OCI-LY7 (cell line): Measurements from ENCODE around the gene PRSS27. TPM values are rescaled to one million over a fixed set of nuclear protein-coding genes. Genes with fewer than 3 reads are reported as not detected.
"Not testable (repeated sequence)": the region's sequence is repeated elsewhere in the genome, so short reads cannot be mapped to it uniquely, and the experiment has no call there.

ENCODE experiments used
- BruUV-seq: library from RNA; stranded (reverse); fragments of 400-500 nt; replicated peaks from 2 replicates; lab custom pipeline; 2021; lab: Mats Ljungman, UMichigan
- CTCF ChIA-PET: fragments of 300-600 bp; sonication (Branson Sonifier 250); formaldehyde crosslinking; loops from one replicate; lab custom pipeline; 2022; ENCODE audit warnings: antibody characterized with exemption; ENCODE audit not compliant: unreplicated experiment; lab: Charles Lee
- POLR2A ChIA-PET: fragments of 300-600 bp; sonication (Branson Sonifier 250); formaldehyde crosslinking; loops from one replicate; lab custom pipeline; 2022; ENCODE audit warnings: antibody characterized with exemption; lab: Charles Lee
- DNase-seq: peaks from one replicate; pipeline ENCODE4 v3.0.0-alpha.2; 2015; ENCODE audit warnings: low spot score
- H2AFZ ChIP-seq: fragments of 200-600 bp; sonication (generic), shearing (Covaris generic); 2 replicates; pipeline ENCODE4 v1.6.1; 2014; ENCODE audit warnings: mild to moderate bottlenecking, antibody characterized with exemption, low read length, moderate library complexity
- H3K27ac ChIP-seq: fragments of 200-600 bp; sonication (generic); 2 replicates; pipeline ENCODE4 v1.5.1; 2014; ENCODE audit warnings: mixed run types, low read depth, mild to moderate bottlenecking, moderate library complexity, low read length, inconsistent platforms; ENCODE audit not compliant: poor library complexity, severe bottlenecking
- H3K36me3 ChIP-seq: fragments of 200-600 bp; sonication (generic); 2 replicates; pipeline ENCODE4 v1.6.1; 2014; ENCODE audit warnings: mild to moderate bottlenecking, antibody characterized with exemption, low read length, moderate library complexity, mixed read lengths; ENCODE audit not compliant: insufficient read depth
- H3K4me1 ChIP-seq: fragments of 200-600 bp; sonication (generic); 2 replicates; pipeline ENCODE4 v1.5.1; 2014; ENCODE audit warnings: mild to moderate bottlenecking, low read length; ENCODE audit not compliant: insufficient read depth, poor library complexity, severe bottlenecking
- H3K4me2 ChIP-seq: fragments of 200-600 bp; sonication (generic); 2 replicates; pipeline ENCODE4 v1.6.1; 2014; ENCODE audit warnings: mild to moderate bottlenecking, low read length
- H3K4me3 ChIP-seq: fragments of 200-600 bp; sonication (generic); 2 replicates; pipeline ENCODE4 v1.5.1; 2014; ENCODE audit warnings: mild to moderate bottlenecking, low read depth, low read length; ENCODE audit not compliant: poor library complexity, severe bottlenecking
- H3K79me2 ChIP-seq: fragments of 200-600 bp; sonication (generic); 2 replicates; pipeline ENCODE4 v1.6.1; 2016; ENCODE audit warnings: low read depth, mild to moderate bottlenecking, low read length, moderate library complexity, mixed read lengths; ENCODE audit not compliant: insufficient read depth
- H3K9me2 ChIP-seq: fragments of 200-600 bp; sonication (generic); 2 replicates; pipeline ENCODE4 v1.6.1; 2016; ENCODE audit warnings: mild to moderate bottlenecking, low read length, mixed read lengths; ENCODE audit not compliant: insufficient read depth
- H3K9me3 ChIP-seq: fragments of 200-600 bp; sonication (generic); 2 replicates; pipeline ENCODE4 v1.6.1; 2014; ENCODE audit warnings: mild to moderate bottlenecking, mixed run types, low read length, mixed read lengths
- H4K20me1 ChIP-seq: fragments of 200-600 bp; sonication (generic); 2 replicates; pipeline ENCODE4 v1.6.1; 2014; ENCODE audit warnings: mild to moderate bottlenecking, antibody characterized with exemption, low read length, moderate library complexity, mixed read lengths; ENCODE audit not compliant: insufficient read depth
- EZH2phosphoT487 ChIP-seq: fragments of 200-600 bp; sonication (generic); IDR thresholded peaks from 2 replicates; pipeline ENCODE4 v1.6.1; 2018; ENCODE audit warnings: low read depth, borderline replicate concordance, mild to moderate bottlenecking, mixed run types, antibody characterized with exemption, low read length, moderate library complexity, mixed read lengths
- intact Hi-C: fragments of 100-400 bp; cut with micrococcal nuclease; formaldehyde crosslinking; loops from one replicate; pipeline ENCODE4 v1.10.0; 2022; ENCODE audit not compliant: unreplicated experiment
- total RNA-seq, 2 experiments: library from RNA; depleted of rRNA in 1 of 2; stranded (reverse); fragments of >200 nt in 1 of 2; shearing (Covaris generic) in 1 of 2; gene quantifications; 2 replicates each; pipeline ENCODE4 v1.2.3, GENCODE V29; 2014 to 2022
- TF ChIP-seq, protein P1 (sequence below): fragments of 200-600 bp; sonication (generic); conservative IDR thresholded peaks from 2 replicates; pipeline ENCODE4 v1.5.1; 2014; ENCODE audit warnings: mild to moderate bottlenecking, antibody characterized with exemption, low read length, moderate library complexity, mixed read lengths

PRSS27 gene
- total RNA-seq, 2 experiments from 2014 or later = 2.7 to 7.7 TPM

DNA sequence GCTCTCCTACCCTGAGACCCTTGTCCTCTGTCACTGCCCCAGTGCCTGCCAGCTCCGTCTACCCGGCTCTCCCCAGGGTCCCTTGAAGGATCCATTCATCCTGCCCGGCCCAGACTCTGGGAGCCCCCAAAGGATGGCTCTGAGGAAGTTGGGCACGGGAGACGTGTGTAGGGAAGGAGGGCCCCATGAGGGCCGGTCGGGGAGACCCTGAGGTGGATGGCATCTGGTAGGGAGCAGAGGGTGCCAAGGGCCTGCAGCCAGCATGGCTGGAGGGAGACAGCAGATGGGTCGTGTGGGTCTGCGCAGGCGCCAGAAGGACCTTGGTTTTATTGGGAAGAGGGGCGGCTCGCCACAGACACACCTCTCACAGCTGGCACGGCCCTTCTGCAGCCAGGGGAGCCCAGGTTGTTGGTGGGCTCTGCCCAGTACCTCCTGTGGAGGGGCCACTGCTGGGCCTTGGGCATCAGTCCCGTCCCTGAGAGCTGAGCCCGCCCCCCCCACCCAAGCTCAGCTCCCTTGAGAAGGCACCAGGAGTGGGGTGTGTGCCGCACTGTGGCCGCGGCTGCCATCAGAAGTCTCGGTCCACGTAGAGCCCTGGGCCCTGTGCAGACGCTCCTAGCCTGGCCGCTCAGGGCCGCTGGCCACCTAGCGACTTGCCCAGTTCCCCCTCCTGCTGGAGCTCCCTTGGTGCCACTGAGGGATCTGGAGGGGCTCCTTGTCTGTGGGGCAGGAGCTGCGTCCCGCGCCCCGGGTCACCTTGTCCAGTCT, 21.7 kb downstream of the PRSS27 start:
- peaks cover 30% of the 10 kb centered on the region for H3K36me3 ChIP-seq
- TF ChIP-seq EZH2phosphoT487 = no peak
- TF ChIP-seq, protein P1, sequence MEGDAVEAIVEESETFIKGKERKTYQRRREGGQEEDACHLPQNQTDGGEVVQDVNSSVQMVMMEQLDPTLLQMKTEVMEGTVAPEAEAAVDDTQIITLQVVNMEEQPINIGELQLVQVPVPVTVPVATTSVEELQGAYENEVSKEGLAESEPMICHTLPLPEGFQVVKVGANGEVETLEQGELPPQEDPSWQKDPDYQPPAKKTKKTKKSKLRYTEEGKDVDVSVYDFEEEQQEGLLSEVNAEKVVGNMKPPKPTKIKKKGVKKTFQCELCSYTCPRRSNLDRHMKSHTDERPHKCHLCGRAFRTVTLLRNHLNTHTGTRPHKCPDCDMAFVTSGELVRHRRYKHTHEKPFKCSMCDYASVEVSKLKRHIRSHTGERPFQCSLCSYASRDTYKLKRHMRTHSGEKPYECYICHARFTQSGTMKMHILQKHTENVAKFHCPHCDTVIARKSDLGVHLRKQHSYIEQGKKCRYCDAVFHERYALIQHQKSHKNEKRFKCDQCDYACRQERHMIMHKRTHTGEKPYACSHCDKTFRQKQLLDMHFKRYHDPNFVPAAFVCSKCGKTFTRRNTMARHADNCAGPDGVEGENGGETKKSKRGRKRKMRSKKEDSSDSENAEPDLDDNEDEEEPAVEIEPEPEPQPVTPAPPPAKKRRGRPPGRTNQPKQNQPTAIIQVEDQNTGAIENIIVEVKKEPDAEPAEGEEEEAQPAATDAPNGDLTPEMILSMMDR = no peak
- H3K4me1 ChIP-seq = no peaks in the 10 kb centered on the region
- H3K27ac ChIP-seq = no peak overlapping the region
- DNase-seq = no peak
- no TSS peak for BruUV-seq
- no peaks in the 10 kb centered on the region for H3K9me2 ChIP-seq
- no peak overlapping the region for H2AFZ ChIP-seq
- CTCF ChIA-PET = no interaction called here
- intact Hi-C loops = no loop called here
- H3K4me2 ChIP-seq = no peak overlapping the region
- POLR2A ChIA-PET = no interaction called here
- no peaks in the 10 kb centered on the region for H4K20me1 ChIP-seq
- H3K9me3 ChIP-seq = no peaks in the 10 kb centered on the region
- H3K4me3 ChIP-seq = no peak overlapping the region
- no peaks in the 10 kb centered on the region for H3K79me2 ChIP-seq

DNA sequence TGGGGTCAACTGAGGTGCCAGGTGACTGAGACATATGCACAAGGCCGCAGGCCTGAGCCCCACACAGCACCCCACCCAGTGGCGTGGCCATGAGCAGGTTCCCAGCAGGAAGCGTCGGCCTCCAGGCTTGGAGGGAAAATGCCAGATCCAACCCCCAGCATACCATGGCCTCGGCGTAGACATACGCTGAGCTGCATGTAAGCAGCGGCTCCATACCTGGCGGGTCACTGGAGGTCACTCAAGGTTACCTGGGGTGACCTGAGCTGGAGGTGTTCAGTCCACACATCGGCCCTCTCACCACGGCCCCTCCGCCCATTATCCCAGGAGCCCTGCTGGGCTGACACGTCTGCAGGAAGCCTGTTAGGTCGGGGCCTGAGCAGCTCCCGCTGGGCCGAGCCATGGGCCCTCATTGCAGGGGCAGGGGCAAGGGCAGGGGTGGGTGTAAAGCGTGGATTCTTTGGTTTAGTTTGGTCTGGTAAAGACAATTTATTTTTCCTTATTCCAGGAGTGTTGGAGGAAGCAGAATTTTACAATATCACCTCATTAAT, 22.5 kb downstream of the PRSS27 start:
- peaks cover 24% of the 10 kb centered on the region for H3K36me3 ChIP-seq
- H3K9me2 ChIP-seq = no peaks in the 10 kb centered on the region
- intact Hi-C loops = no loop called here
- H3K4me3 ChIP-seq = no peak overlapping the region
- ChIA-PET CTCF (no interaction called here), POLR2A (no interaction called here)
- no peak overlapping the region for H3K4me2 ChIP-seq
- no TSS peak for BruUV-seq
- no peaks in the 10 kb centered on the region for H3K79me2 ChIP-seq
- H3K27ac ChIP-seq = no peak overlapping the region
- no peaks in the 10 kb centered on the region for H3K9me3 ChIP-seq
- H2AFZ ChIP-seq = no peak overlapping the region
- no peaks in the 10 kb centered on the region for H4K20me1 ChIP-seq
- H3K4me1 ChIP-seq = no peaks in the 10 kb centered on the region
- no peak for DNase-seq
- TF ChIP-seq EZH2phosphoT487 = no peak
- TF ChIP-seq, protein P1 = no peak

DNA sequence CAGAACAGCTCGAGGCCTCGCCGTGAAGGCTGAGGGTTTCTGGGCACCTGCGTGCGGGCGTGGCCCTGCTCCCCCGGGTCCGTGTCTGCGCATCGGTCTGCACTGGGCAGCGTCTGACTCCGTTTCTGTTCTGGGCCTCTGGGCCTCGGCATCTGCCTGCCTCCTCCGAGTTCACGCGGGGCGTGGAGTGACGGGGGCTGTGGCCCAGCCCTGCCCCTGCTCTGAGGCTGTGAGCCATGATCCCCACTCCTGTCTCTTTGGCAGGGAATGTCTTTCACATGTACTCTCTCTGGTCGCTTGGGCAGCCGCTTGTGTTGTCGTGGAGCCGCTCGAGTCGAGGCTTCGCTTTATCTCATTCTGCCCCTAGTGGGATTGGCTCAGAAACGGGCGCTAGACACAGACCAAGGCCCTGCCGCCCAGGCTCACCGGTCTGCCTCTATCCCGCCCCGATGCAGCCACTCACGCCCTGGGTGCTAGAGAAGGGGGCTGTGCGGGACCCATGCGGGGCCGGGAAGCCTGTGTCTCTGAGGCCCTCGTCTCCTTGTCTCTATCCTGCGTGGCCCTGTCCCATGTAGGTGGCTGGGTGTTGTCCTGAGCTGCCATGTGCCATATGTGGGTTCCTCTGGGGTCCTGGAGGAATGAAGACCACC, 23.3 kb downstream of the PRSS27 start:
- BruUV-seq, H3K27ac ChIP-seq, H3K4me3 ChIP-seq, H2AFZ ChIP-seq, H3K4me1 ChIP-seq, H3K4me2 ChIP-seq, CTCF ChIA-PET, H4K20me1 ChIP-seq, DNase-seq, POLR2A ChIA-PET, H3K9me3 ChIP-seq, H3K79me2 ChIP-seq, intact Hi-C loops, H3K9me2 ChIP-seq: not testable (repeated sequence)
- peaks cover 19% of the 10 kb centered on the region; the same call in 1 of the 2 replicates for H3K36me3 ChIP-seq
